Middle frontal gyrus (tissue), 1 donor: Measurements from ENCODE around the gene ITM2B.
"Not testable (repeated sequence)": the region's sequence is repeated elsewhere in the genome, so short reads cannot be mapped to it uniquely, and the experiment has no call there.

Experiments used
- DNase-seq: peaks from one replicate; pipeline ENCODE4 v3.0.0-alpha.2; 2015; ENCODE audit warnings: low spot score; ENCODE audit errors: extremely low spot score

ITM2B gene

GRCh38 chr13:48224701-48225100 lies 8.3 kb upstream of the ITM2B start:
- no peak for DNase-seq

DNA sequence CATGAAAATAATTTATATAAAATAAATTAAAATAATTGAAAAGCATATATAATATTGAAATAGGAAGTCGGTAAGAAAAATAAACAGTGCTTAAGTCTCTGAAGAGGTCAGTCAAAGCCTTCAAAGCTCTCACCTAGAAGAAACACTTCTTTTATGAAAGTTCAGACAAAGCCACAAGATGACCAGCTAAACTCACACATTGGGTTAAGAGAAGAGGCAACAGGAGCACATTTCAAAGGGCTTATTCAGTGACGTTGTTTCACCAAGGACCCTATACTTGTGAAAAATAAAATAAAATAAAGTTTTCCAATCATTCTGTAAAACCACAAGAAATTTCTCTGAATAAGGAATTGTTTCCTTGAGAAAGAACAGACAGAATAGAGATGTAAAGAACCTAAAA lies 2.5 kb upstream of the ITM2B start:
- DNase-seq, result no peak

DNA sequence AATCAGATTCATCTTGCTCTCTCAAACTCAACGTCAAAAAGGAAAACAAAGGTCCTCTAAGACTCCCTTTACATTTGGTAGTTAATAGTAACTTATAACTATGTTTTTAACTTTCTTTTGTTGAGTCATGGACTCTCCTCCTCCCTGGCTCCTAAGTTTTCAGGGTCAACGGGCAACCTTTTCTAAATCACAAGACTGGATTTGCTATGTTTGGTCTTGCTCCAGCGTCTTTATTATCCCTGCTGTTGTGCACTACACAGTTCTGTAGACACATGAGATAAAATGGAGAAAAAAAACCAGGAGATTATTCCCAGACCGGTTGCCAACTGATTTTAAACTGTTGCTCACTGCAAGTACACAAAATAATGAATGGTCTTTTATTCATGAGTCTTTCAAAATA lies 1.9 kb upstream of the ITM2B start:
- DNase-seq, result no peak

- DNase-seq, result no peak
These were observed 1.1 kb upstream of the ITM2B start for GRCh38 chr13:48231933-48232332.

DNA sequence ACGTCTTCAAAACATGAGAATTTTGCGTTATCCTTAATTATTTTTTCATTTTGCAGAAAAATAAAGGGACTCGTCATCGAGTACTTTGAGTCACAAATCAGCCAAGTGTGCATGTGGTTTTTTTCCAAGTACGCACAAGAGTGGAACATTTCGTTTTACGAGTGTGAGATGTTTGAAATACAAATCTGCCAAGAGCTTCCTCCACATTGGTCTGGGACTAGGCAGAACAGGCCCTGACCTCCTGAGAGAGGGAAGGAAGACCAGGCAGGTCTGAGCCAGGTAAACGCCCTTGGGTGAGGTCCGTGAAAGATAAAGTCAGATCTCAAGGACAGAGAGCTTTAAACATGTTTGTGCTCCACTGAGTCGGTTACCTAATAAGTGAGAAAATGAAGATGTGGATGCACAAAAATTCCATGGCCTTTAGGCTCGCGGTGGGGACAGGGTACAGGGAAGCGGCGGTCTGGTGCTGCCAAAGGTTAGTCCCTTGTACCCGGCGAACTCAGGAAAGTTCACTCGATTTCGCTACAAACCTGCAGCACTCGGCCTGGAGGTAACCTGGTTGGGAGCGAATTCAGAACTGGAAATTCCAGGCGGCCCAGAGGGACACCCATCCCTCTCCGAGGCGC lies 473 bp upstream of the ITM2B start:
- no peak for DNase-seq

GRCh38 chr13:48233889-48234488 lies 983 bp downstream of the ITM2B start:
- DNase-seq, result no peak

DNA sequence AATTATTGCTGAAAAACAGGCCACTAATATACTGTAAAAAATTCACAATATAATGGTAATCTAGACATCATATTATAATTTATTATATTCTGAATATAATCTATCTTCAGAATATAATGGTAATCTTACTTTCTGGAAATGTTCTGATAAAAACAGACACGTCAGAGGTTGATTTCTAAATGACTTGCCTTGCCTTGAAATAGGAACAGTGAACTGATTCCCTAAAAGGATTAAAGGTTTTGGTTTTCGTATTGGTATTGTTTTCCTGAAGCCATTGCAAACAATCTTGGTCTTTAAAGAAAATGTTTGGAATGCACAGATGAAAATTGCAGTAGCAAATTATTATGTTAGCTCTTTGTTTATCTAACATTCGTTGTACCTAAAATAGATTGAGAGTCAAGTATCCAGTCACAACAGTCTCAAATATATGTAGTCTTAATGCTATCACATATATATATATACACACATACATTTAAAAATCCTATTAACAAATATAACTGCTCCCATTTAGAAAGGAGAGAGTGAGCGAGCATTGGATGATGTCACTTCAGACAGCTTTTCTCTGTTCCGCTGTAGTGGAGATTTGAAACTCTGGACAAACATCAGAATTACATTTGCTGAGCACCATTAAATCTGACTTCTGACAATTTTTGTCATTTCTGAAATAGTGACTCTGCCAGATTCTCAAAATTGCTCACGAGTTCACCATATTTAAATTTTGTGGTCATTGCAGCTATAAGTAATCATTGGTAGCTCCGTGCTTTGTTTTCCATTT lies 1.7 kb downstream of the ITM2B start:
- no peak for DNase-seq

DNA sequence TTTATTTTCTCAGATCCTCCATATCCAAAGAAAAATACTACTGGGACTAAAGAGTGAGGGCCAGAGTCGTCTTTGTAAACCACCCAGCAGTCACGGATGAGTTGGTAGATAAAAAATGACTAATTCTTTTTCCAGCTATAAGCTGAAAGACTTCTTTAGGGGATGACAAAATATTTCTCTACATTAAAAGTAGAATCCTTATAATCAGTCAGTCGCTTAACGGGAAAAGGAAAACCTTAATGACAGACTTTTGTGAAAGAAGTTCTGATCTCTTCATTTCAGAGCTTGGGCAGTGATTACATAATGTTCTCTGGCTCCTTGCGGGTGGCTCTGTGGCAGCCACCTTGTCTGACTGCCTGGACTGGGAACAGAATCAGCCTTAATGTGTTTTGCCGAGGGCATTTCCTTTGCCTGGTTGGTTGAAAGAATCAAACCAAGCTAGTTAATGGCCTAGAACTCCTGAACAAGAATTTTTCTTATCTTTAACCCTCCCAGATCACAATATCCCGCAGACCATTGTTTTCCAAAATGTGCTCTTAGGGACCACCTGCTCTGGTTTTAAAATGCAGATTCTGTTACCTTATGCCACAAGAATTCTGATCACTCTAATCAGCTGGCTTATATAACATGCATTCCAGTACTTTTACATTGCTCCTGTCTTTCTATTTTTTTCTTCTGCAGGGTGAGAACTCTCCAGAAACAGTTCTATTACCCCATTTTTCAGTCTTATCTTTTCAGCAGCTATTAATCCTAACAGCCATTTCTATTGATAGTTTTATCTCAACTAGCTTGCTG lies 2.5 kb downstream of the ITM2B start:
- DNase-seq, result no peak

GRCh38 chr13:48236528-48237353 lies 3.7 kb downstream of the ITM2B start:
- no peak for DNase-seq

- not testable (repeated sequence) for DNase-seq
These were observed 6.4 kb downstream of the ITM2B start for GRCh38 chr13:48239369-48239768.

- no peak for DNase-seq
These were observed 8.6 kb downstream of the ITM2B start for GRCh38 chr13:48241651-48242050.

DNA sequence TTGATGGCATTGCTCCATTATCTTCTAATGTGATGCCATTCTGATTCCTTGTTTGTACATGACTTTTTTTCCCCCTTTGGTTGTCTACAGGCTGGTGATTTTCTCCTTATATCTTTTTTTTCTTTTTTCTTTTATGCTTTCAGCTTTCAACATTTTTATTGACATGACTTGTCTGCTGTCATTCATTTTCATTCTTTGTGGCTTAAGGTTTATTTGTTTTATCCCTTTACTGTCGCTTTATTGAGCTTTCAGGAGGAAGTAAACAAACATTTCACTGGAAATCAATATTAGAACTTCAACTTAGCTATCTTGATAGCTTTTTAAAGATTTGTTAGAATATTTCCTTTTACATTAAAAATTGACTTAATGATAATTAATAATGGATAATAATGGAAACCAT lies 9.7 kb downstream of the ITM2B start:
- no peak for DNase-seq

DNA sequence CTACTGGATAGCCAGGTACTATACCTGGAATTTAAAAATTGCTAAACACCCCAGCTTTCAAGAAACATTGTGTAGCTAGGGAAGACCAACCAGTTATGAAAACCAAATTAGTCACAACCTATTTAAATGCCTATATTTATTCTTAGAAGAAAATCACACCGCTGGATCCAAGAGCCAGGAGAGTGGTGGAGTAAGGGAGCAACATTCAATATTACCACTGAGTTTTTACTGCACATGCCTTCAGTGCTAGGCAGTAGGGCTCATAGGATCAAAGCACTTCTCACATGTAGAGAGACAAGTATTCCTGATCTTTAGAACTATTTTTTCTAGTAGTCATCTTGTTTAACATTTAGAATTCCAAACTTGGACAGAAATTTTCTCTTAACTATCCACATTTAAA lies 11.2 kb downstream of the ITM2B start:
- no peak for DNase-seq

DNA sequence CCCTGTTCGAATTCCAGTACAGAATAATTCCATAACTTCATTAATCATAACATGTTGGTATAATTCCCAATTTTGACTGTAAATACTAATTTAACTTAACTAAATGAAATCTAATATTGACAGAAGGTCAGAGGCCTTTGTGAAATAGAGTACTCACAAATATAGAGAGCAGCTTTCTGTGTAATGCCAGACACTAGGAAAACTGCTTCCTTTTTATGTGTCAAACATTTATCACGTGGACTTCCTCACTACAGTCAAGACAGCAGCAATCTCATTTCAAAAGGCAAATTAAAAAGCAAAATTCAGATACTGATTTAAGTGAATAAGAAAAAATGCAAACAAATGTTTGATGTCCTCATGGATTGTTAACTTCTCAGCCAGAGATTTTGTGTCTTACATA lies 13.1 kb downstream of the ITM2B start:
- DNase-seq, result no peak

DNA sequence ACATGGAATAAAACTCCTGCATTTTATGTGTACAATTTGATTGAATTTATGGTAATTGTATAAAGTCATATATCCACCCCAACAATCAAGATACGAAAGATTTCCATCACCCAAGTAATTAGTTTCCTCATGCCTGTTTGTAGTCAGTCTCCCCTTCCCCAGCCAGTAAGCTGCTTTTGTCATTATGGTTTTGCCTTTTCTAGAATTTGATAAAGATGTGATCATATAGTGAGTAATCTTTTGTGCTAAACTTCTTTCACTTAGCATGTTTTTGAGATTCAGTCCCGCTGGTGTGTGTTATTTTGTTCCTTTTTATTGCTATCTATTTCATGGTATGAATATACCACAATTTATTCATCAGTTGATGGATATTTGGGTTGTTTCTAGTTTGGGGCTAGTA lies 16.0 kb downstream of the ITM2B start:
- no peak for DNase-seq

DNA sequence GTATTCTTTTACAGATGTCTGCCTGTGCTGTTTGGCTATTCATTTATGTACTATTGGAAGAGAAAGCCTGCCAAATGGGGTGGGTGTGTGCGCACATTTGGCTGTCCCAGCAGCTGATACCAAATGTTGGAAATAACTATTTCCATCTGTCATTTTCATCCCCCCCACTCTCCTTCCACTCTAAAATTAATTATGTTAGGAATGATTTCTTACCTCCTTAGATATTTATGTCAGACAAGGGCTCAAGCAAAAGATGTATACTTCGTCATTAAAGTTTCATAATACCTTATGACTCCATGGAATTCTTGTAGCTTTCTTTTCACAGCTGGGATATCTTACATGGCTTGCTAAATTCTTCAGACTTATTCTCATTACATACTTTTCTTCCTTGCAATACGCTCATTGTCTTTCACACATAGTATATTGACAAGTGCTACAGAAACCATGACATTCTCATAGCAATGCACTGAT lies 18.6 kb downstream of the ITM2B start:
- DNase-seq, result no peak

DNA sequence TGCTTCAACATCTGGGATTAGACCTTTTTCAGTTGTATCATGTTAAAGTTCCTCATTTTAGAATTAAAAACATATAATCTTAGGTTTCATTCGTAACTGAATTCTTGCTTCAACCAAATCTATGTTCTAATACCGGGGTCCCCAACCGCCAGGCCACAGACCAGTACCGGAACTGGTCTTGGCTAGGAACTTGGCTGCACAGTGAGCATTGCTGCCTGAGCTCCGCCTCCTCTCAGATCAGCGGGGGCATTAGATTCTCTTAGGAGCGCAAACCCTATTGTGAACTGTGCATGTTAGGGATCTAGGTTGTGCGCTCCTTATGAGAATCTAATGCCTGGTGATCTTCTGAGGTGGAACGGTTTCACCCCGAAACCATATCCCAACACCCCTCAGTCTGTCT lies 19.2 kb downstream of the ITM2B start:
- no peak for DNase-seq

DNA sequence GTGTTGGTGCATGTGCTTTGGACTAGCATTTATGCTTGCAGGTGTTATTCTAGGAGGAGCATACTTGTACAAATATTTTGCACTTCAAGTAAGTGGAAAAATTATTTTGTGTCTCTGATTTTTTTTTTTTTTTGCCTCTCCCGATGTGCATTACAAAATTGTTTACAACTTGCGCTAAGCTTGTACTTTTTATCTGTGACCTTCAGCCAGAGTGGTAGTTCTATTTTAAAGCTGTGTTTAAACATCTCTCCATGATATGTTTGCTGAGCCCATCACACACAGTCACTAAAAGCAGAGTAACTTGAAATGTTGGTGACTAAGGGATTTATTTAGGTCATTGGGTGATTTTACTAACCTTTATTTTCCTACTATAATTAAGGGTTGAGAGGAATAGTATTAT lies 20.8 kb downstream of the ITM2B start:
- no peak for DNase-seq

GRCh38 chr13:48255090-48255489 lies 22.1 kb downstream of the ITM2B start:
- no peak for DNase-seq

GRCh38 chr13:48255954-48256353 lies 22.9 kb downstream of the ITM2B start:
- DNase-seq, result no peak

GRCh38 chr13:48258002-48258401 lies 25.0 kb downstream of the ITM2B start:
- no peak for DNase-seq
